Stimulated activated CD4-positive, alpha-beta T cell treated with anti-CD3 and anti-CD28 coated beads, Interleukin-1b, Interleukin-23, amount 100 ng/mL, for 48 hours (primary cell): ENCODE measurements around the gene ODC1.
"Not testable (repeated sequence)": the region's sequence is repeated elsewhere in the genome, so short reads cannot be mapped to it uniquely, and the experiment has no call there.

Experiments
- DNase-seq: peaks from one replicate; pipeline ENCODE4 v3.0.0-alpha.2; 2020

ODC1 gene

DNA sequence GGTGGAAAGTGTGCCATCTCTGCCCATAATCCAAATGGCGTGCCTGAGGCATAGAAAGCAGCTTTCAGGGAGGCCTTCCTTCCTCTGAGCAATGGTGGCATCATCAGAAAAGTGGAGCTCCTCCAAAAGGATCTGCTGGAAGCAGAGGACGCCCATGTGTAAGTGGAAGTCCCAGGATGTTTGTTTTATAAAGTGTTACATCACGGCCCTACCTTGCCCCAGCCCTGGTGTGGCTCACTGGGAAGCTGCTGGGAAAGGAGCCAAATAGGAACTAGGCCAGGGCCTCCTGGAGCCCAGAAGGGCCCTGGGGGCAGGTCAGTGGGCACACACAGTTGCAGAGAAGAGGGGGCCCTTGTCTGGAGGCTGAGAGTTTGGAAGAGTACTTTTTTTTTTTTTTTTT is 4.2 kb upstream of the ODC1 start:
- no peak for DNase-seq

DNA sequence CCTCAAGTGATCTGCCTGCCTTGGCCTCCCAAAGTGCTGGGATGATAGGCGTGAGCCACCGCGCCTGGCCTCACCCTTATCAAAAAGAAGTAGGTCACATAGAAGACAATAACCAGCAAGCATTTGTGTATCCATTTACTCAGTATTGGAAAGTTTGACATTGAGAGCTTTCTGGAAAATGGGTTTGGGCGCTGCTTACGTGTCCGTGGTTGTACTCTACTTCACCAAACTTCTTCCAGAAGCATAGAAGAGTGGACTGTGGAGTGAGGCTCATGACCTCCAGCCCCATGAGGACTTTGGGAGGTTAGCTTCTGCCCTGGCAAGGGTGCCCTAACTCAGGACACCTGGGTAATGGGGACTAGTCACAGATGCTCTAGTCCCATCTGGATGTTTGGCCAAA is 3.7 kb upstream of the ODC1 start:
- no peak for DNase-seq

DNA sequence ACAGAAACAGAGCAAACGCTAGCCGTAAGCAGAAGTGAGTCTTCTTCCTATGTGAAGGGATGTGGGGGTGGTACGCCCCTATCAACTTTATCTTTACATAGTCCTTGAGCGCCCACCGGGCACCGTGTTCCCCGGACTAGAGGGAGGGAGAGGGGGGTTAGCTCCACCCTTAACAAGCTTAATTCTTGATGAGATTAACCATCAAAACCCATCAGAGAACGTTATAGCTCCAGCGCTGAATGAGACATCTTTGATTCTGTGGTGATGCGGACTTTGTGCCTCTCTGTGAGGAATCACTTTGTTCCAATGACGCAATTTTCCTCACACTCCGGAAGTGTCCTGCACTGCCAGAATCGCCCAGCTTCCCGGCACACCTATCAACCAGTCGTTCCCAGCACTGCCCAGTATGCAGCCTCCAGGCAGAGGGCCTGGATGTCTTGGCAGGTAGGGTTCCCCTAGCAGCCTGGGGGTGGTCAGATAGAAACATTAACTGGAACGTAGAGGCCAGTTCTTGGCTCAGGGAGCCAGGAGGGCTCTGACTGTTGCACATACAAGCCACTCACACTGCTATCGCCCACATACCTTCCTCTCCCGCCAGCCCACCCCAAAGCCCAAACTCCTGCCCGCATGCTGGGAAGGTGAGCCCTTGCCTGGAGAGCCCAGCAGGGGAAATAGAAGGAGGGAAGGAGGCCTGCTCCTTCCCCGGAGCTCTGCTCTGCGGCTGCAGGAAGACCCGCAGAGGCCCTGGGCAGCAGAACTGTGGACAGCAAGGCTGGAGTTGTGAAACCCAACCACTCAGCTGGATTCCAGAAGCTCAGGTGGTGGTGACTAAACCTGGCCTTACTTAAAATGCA is 1.9 kb upstream of the ODC1 start:
- DNase-seq: no peak

DNA sequence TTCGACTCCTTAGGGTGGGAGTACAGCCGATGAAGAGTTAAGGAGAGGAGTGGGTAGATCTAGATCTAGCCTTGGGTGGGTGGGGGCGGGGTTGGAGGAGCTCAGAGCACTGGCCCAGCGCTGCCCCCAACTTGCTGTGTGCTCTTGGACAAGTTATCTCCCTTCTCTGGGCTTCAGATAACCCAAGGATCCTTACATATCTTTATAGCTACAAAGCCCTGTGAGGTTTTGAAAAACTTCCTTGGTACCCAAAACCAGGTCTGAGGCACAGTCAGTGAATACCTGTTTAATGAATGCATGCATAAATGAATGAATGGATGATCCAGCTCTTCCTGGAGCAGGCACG is 1.3 kb upstream of the ODC1 start:
- no peak for DNase-seq

DNA sequence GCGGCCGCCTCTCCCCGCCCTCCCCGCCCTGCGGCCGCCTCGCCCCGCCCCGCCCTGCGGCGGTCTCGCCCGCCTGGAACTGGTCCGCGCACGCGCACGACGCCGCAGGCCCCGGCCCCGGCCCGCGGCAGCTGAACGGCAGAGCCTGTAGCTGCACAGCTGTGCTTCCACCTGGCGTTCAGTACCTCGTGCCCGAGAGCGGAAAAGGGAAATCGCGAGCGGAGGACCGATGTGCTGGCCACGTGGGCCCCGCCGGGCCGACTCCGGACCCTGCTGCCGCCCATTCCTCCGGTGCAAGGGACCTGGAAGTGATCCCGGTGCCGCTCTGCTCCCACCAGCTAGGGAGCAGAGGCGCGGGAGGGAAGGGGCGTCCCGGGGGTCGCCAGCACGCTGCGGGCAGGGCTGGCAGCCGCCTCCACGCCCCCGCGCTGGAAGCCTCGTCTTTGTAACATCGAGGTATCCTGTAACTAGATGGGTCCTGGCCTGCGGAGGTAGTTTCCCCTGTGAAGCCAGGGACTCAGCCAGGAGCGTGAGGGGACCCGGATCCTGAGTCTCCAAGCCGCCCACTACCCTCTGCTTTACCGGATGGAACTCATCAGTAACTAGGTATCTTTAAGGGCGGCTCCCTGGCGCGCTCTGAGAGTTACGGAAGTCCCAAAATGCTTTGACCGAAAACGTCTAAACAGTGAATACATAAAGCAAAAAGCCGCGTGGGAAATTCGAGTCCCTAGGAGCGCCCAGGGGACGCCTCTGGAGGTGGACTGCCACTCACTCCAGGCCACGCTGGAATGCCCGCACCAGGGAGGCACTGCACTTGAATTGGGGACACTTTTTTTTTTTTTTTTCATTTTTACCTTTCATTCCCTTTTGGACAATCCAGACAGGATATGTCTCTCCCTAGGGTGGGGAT is 704 bp upstream of the ODC1 start:
- peak; percentile 95 for DNase-seq

DNA sequence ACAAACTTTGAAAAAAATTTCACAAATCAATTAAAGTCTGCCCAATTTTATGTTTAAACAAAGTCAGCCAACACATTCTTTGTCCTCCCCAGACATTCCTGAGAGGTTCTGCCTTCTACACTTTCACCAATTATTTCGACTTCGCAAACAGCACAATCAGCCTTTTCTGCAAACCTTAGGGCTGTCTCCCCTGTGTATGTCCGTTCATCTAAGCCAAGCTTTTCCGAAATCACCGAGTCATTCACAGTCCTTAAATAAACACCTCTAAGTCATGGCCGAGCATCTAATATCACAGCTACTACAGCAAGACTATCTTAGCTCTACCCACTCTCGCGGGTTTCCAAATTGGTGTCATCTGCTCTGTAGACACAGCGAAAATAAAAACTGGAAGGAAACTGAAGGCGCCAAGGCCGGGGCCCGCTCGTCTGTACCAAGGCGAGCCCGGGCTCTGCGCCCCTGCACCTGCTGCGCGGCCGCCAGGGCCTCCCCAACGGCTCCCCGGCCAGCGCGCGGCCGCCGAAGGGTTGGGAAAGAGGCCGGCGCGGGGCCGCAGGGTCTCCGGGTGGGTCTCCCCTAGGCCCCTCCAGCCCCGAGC is 730 bp downstream of the ODC1 start:
- DNase-seq: peak; percentile 50

DNA sequence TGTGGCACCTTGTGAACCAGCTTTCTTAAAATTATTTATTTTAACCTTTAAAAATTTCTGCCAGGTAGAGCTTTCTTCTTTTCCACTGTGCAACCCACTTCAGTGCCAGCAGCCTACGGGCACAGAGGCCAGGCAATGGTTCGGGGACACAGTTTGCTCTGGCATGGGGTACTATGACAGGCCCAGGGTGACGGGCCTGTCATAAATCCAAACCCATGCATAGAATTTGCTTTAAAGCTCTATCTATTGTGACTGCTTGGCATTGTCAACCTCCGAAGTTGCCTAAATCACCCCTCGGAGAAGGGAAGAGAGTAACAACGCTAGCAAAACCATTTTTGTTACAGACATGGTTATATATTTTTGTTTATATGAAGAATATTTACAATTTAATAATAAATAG is 1.5 kb downstream of the ODC1 start:
- no peak for DNase-seq

DNA sequence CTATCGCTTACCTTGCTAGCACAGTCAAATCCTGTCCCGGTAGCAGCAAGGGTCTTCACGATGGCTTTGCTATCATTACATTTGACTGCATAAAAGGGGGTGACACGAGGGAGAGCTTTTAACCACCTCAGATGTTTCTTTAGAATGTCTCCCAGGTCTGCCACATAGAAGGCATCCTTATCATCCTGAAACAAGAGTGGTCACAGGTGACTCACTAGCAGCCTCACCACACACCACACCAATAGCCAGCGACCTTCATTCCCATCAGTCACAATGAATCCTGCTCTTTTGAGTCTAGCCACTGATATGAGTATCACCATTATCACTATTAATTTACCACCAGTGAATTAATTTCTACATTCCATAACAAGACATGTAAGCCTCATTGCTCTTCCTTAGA is 3.7 kb downstream of the ODC1 start:
- peak; percentile 78 for DNase-seq

DNA sequence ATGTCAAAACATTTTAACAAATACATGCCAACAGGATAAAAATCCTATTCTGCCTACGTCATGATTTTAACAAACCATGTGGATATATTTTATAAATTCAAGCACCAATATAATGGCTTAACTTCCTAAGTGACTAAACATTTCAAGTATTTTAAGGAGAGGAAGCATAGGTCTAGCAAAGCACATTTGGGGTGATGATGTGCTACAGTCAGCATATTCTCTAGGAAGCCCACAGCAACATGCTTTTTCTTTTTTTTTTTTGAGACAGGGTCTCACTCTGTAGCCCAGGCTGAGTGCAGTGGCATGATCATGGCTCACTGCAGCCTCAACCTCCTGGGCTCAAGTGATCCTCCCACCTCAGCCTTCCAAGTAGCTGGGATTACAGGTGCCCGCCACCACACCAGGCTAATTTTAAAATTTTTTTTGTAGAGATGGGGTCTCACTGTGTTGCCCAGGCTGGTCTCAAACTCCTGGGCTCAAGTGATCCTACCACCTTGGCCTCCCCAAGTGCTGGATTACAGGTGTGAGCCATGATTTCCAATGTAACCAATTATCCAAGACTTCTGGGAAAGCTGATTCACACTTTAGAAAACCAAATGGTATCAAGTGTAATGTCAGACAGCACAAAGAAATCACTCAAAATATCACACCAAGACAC is 5.5 kb downstream of the ODC1 start:
- not testable (repeated sequence) for DNase-seq

DNA sequence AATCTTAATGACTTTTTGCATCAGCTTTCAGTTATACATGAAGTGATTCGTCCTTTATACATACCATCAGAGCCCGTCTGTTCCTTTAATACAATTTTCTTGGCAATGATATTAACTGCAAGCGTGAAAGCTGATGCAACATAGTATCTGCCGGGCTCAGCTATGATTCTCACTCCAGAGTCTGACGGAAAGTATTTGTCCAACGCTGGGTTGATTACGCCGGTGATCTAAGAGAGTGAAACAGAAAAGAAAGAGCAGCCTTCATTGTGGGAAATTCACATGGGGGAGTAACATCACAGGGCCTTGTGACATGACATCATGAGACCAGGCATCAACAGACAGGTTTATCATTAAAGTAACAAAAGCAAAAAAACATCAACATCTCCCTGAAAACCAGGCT is 6.2 kb downstream of the ODC1 start:
- DNase-seq: peak; percentile 65

DNA sequence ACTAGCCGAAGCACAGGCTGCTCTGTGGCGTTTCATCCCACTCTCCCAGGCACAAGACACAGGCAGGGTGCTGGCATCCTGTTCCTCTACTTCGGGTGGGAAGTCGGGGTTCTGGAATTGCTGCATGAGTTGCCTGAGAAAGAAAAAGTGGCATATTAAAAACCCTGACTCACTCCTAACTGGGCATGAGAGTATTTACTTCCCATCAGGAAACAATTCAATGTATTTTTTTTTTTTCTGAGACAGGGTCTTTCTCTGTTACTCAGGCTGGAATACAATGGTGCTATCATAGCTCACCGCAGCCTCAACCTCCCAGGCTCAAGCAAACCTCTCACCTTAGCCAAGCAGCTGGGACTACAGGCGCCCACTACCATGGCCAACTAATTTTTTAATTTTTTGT is 7.4 kb downstream of the ODC1 start:
- no peak for DNase-seq

DNA sequence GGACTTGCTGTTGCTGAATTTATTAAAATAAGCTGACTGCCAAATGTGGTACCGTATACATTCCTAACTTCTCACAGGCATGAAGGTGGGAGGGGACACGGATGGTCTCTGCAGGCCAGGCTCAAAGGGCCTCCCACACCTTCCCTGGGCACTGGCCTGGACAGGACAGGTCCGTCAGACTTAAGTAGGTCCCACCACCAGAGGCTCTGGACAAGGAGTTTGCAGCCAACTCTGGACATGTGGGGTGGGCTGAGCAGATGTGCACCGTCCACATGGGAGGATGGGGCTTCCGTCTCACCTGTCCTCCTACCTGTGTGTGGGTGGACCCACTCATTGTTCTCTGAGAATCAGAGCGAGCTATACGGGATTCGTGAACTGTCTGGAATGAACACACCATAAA is 8.2 kb downstream of the ODC1 start:
- no peak for DNase-seq

DNA sequence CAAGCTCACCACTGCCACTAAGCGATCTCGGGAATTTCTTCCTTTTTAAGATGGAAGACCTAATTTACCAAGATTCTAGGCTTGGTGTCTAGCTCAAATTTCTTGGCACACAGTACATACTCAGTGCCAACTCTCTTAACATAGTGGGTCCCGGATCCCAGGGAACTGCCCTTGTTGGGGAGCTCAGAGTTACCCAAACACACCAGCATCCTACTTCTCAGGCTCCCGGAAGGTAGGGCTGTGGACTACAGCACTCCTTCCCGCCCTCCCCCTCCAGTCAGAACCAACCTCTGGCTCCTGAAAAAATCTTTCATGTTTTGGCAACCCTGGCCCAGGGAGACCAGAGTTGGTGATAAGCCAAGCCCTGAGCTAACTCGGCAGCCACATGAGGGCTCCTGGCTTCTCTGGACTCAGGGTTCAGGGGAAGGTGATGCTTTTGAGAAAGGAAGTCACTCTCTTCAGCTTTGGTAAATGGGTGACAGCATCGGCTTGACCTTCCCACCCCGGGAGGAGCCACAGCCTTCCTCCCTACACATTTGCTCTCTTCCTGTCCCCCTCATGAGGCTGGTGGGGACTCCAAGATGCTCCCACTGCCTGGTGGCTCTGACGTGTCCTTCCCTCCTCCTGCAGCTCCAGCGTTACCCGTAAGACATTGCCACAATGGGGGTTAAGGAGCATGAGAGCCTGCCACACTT is 8.8 kb downstream of the ODC1 start:
- no peak for DNase-seq

DNA sequence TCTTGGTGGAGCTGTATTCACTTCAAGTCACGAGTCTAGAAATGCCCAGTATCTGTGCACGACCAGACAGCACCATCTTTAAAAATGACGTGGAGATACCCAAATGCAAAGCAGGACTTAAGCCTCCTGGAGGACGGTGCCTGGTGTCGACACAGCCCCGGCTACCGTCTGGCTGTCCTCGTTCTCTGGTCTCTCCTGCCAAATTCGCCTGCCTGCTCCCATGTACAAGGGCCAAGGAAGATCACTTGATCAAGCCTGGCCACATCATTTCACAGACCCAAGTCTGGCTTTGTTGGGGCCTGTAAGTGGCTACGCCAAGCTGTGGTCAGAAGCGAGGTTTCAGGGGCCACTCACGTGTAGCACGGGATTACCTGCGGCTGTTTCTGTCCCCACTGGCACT is 9.4 kb downstream of the ODC1 start:
- no peak for DNase-seq

DNA sequence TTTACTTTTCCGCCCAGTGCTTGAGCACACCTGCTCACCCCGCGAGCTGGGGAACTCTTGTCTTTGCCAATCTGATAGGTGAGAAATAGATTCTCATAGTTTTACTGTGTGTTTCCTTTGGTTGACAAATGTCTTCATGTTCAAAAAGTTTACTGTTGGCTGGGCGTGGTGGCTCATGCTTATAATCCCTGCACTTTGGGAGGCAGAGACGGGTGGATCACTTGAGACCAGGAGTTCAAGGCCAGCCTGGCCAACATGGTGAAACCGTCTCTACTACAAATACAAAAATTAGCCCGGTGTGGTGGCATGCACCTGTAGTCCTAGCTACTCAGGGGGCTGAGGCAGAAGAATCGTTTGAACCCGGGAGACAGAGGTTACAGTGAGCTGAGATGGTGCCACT is 10.3 kb downstream of the ODC1 start:
- no peak for DNase-seq

DNA sequence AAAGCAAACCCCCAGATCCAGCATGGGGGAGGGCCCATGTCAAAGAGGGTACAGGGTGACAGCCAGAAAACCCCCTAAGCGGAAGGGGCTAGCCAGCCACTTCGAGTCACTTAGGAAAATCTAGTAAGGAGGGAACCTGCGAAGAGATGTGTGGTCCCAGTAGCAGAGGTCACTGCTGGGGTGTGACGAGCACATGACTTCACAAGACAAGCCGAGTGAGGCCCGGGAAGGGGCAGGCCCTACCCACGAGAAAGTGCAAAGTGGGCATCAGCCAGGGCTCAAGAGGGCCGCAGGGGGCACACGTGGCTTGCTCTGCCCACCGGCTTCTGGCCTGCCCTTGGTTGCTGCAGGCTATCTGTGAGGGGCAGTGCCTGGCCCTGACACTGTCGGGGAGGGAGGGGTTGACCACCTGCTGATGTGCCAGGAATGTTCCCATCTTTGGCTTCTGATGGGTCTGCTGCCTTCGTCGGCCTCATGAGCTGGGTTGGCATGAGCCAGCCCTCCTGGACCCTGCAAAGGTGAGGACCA is 11.5 kb downstream of the ODC1 start:
- no peak for DNase-seq

DNA sequence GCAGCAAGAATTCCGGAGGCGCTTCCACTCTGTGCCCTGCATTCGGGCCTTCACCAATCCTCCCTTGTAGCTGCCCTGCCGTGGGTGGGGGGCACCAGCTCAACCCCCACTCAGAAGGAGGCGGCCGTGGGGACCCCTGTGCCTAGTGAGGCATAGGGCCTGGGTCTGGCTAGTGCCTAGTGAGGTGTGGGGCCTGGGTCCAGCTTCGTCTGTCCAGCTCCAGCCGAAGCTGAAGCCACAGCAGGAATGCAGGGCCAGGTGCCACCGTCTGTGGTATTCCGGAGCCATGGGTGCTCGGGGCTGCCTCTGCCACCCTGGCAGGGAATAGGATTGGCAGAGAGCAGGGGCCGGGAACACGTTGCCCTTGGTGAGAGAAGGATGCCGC is 12.3 kb downstream of the ODC1 start:
- no peak for DNase-seq

DNA sequence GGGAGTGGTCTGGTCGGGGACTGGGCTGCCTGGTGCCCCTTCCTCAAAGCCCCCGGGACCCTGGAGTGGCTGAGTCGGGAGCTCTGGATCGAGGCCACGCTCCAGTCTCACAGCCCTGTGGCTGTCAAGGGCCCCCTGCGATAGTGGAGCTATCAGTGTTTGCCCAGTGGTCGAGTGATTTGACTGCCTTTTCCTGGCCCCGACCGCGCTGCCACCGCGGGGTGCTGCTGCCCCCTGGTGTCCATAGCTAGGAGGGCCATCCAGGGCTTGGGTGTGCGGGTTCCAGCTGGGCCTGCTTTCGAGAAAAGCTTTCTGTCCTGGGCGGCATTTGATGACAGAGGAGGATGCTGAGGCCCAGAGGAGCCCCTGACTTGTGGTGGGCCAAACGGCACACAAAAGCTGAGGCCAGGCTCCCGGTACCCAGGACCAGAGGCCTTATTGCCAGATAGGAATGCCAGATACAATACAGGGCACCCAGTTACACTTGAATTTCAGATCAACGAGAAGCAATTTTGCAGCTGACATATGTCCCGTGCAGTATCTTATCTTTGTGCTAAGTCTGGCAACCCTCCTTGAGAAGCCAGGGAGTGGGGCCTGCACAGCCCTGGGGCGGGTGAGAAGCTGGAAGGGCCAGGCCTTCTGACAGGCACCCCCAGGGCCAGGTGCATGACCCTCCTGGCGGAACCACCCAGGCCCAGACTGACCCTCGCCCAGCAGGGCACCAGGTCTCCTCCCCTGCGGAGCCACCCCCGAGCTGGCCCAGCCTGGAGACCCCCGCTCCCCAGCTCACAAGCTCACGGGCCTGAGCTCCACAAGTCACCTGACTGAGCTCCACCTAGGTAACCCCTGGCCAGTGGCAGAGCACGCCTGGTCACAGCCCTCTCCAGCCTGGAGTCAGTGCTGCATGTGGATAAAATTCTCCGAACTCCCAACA is 13.0 kb downstream of the ODC1 start:
- DNase-seq: peak; percentile 79

DNA sequence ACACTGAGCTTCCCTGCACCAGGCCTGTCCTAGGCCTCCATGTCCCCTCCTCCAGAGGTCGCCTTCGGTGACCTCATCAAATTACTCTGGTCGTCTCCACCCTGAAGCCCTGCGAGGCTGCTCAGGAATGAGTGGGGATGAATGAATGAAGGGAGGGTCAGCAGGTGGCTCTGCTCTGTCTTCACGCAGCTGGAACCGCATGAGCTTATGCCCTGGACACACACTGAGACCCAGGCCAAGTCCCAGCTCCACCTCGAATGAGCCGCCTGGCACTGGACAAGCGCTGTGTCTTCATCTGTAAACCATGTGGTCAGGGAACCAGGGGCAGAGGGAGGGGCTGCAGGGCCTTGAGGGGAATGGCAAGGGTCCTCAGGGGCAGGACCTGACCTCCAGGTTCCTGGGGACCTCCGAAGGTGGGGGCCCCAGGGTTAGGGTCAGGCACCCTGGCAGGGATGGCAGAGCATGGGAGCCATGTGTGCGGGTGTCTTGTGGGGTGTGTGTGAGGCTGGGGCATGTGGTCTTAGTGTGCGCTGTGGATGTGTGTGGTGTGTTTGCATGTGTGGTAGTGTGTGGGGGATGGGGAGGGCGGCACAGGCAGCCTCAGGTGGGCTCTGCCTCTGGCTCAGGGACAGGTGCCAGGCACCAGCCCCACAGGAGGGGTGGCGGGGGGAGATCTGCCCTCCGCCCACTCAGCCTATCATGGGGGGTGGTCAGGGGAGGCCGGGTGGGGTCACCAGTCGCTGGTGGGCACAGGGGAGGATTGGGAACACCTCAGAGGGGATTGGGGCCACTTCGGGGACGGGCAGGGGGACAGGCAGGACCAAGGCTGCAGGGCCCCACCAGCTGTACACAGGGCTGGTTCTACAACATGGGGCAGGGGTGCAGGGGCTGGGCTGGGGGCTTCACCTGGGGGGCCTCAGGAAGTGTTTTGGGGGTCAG is 13.9 kb downstream of the ODC1 start:
- no peak for DNase-seq
